ENCODE measurements around the gene MTHFD1.
A peak's percentile ranks its signal among the peaks of the same experiment; 100 is the strongest.

Gene MTHFD1

GRCh38 chr14:64447876-64448670 lies 59.9 kb downstream of the MTHFD1 start:
- no peak for DNase-seq

GRCh38 chr14:64450255-64450654 lies 62.1 kb downstream of the MTHFD1 start:
- DNase-seq = no peak

GRCh38 chr14:64454671-64455070 lies 66.5 kb downstream of the MTHFD1 start:
- DNase-seq = no peak

- DNase-seq = no peak
Observed at GRCh38 chr14:64459405-64460136, 71.4 kb downstream of the MTHFD1 start.

- no peak for DNase-seq
Observed at GRCh38 chr14:64461221-64461620, 73.1 kb downstream of the MTHFD1 start.

GRCh38 chr14:64463195-64463594 lies 75.0 kb downstream of the MTHFD1 start:
- DNase-seq = no peak

GRCh38 chr14:64463873-64464272 lies 75.7 kb downstream of the MTHFD1 start:
- DNase-seq = no peak

- DNase-seq = no peak
Observed at GRCh38 chr14:64464651-64465050, 76.5 kb downstream of the MTHFD1 start.

GRCh38 chr14:64465191-64465822 lies 77.2 kb downstream of the MTHFD1 start, which contains the start of gene AKAP5:
Gene AKAP5 (plus strand): TSS chr14:64465499. CDS start chr14:64468395, 2,896 bp downstream.
- peak; percentile 39 for DNase-seq

- DNase-seq = peak; percentile 61
Observed at GRCh38 chr14:64465831-64466554, 77.8 kb downstream of the MTHFD1 start.

- DNase-seq = no peak
Observed at GRCh38 chr14:64467101-64467500, 78.9 kb downstream of the MTHFD1 start.

GRCh38 chr14:64467566-64467965 lies 79.4 kb downstream of the MTHFD1 start:
- no peak for DNase-seq

- no peak for DNase-seq
Observed at GRCh38 chr14:64468451-64468850, 80.3 kb downstream of the MTHFD1 start.

- DNase-seq = no peak
Observed at GRCh38 chr14:64474041-64474440, 85.9 kb downstream of the MTHFD1 start.

- no peak for DNase-seq
Observed at GRCh38 chr14:64474698-64475097, 86.5 kb downstream of the MTHFD1 start.

GRCh38 chr14:64475585-64476273 lies 87.6 kb downstream of the MTHFD1 start:
- DNase-seq = no peak

GRCh38 chr14:64476438-64476837 lies 88.3 kb downstream of the MTHFD1 start:
- DNase-seq = no peak

- DNase-seq = peak; percentile 21
Observed at GRCh38 chr14:64478634-64479250, 90.6 kb downstream of the MTHFD1 start.

- DNase-seq = no peak
Observed at GRCh38 chr14:64488590-64489099, 100.5 kb downstream of the MTHFD1 start.

- DNase-seq = no peak
Observed at GRCh38 chr14:64491637-64492036, 103.5 kb downstream of the MTHFD1 start.

GRCh38 chr14:64493455-64493854 lies 105.3 kb downstream of the MTHFD1 start:
- DNase-seq = no peak

Data from fibroblast of skin of abdomen (primary cell).